Endodermal cell (in vitro differentiated cells): ENCODE measurements around the gene ELFN2. TPM values are rescaled to one million over a fixed set of nuclear protein-coding genes. Genes with fewer than 3 reads are reported as not detected.

Experiments used
- DNase-seq: peaks from one replicate; pipeline ENCODE4 v3.0.0-alpha.2; 2017
- H3K27ac ChIP-seq: 2 replicates; pipeline ENCODE4 v1.5.1; 2013; ENCODE audit warnings: mild to moderate bottlenecking, low read depth, low read length, moderate library complexity
- H3K27me3 ChIP-seq: 2 replicates; pipeline ENCODE4 v1.6.1; 2013; ENCODE audit warnings: mild to moderate bottlenecking, low read length, moderate library complexity; ENCODE audit not compliant: insufficient read depth, control insufficient read depth, poor library complexity, severe bottlenecking
- H3K36me3 ChIP-seq: 2 replicates; pipeline ENCODE4 v1.7.0; 2013; ENCODE audit warnings: mild to moderate bottlenecking, low read length, moderate library complexity; ENCODE audit not compliant: control insufficient read depth, insufficient read depth
- H3K4me1 ChIP-seq: one replicate; pipeline ENCODE4 v1.7.0; 2013; ENCODE audit warnings: low read length; ENCODE audit not compliant: control insufficient read depth, insufficient read depth
- H3K4me3 ChIP-seq: 2 replicates; pipeline ENCODE4 v1.5.1; 2013; ENCODE audit warnings: mild to moderate bottlenecking, low read length, moderate library complexity
- H3K9ac ChIP-seq: 2 replicates; pipeline ENCODE4 v1.6.1; 2013; ENCODE audit warnings: mild to moderate bottlenecking, low read length, moderate library complexity; ENCODE audit not compliant: poor library complexity, severe bottlenecking; ENCODE audit errors: extremely low read depth
- H3K9me3 ChIP-seq: 2 replicates; pipeline ENCODE4 v1.6.1; 2013; ENCODE audit warnings: mild to moderate bottlenecking, low read length, moderate library complexity; ENCODE audit not compliant: control insufficient read depth
- H3K27ac Mint-ChIP-seq: 2 replicates; pipeline ENCODE4 v1.8.0; 2020; ENCODE audit warnings: mixed read lengths
- H3K27me3 Mint-ChIP-seq: 2 replicates; pipeline ENCODE4 v1.8.0; 2021; ENCODE audit warnings: mild to moderate bottlenecking, mixed read lengths; ENCODE audit not compliant: insufficient read depth
- H3K36me3 Mint-ChIP-seq: 2 replicates; pipeline ENCODE4 v1.8.0; 2020; ENCODE audit warnings: low read depth, mixed read lengths
- H3K4me1 Mint-ChIP-seq: 2 replicates; pipeline ENCODE4 v1.8.0; 2020; ENCODE audit warnings: mixed read lengths
- H3K4me3 Mint-ChIP-seq: 2 replicates; pipeline ENCODE4 v1.8.0; 2020; ENCODE audit warnings: mild to moderate bottlenecking, moderate library complexity, mixed read lengths
- H3K9me3 Mint-ChIP-seq: 2 replicates; pipeline ENCODE4 v1.8.0; 2020; ENCODE audit warnings: mild to moderate bottlenecking, mixed read lengths
- CTCF ChIP-seq: fragments of 200-600 bp; sonication (generic); conservative IDR thresholded peaks from 2 replicates; pipeline ENCODE4 v1.5.0; 2021; ENCODE audit warnings: antibody characterized with exemption, mild to moderate bottlenecking
- WGBS, 2 experiments: methylation state at CpG; one replicate each; pipeline versions ENCODE4 v1.1.5 to v1.1.7; 2013; ENCODE audit warnings: missing lambda C conversion rate in 2 of 2, mixed read lengths in 1 of 2; ENCODE audit not compliant: insufficient coverage in 1 of 2, insufficient read length in 1 of 2; 5-methylcytosine and 5-hydroxymethylcytosine counted together
- total RNA-seq, 2 donors: library from RNA; stranded (reverse); fragmentation: NEBNext Ultra II Directional in 1 of 2; extraction: Animal tissue kit (Norgen Biotek cat#: 25700) in 1 of 2; gene quantifications; 2 replicates in 1 of 2; 3 replicates in 1 of 2; pipeline ENCODE4 v1.2.1, GENCODE V29; 2021

The ELFN2 gene
- total RNA-seq, 2 donors from 2014 or later = 0.40 to 0.46 TPM

- 82 to 84% methylated on average over 13 of the region's 13 CpGs for whole genome bisulfite sequencing, 2 experiments
- H3K9me3 Mint-ChIP-seq = no peaks in the 10 kb centered on the region
These were observed 48.2 kb downstream of the ELFN2 start for GRCh38 chr22:37379085-37379484.

GRCh38 chr22:37378642-37379058 lies 48.6 kb downstream of the ELFN2 start:
- no peak for TF ChIP-seq CTCF
- WGBS, 2 experiments = 67 to 74% methylated on average over 1 to 14 of the region's 14 CpGs
- no peaks in the 10 kb centered on the region for H3K9me3 ChIP-seq
- no peak overlapping the region for H3K9ac ChIP-seq
- Mint-ChIP-seq H3K36me3 (no peaks in the 10 kb centered on the region), H3K9me3 (no peaks in the 10 kb centered on the region), H3K4me1 (no peaks in the 10 kb centered on the region), H3K27ac (no peak overlapping the region), H3K27me3 (no peaks in the 10 kb centered on the region), H3K4me3 (no peak overlapping the region)
- no peaks in the 10 kb centered on the region for H3K4me1 ChIP-seq
- DNase-seq = no peak
- no peak overlapping the region for H3K4me3 ChIP-seq
- H3K36me3 ChIP-seq = no peaks in the 10 kb centered on the region
- no peaks in the 10 kb centered on the region for H3K27me3 ChIP-seq
- no peak overlapping the region for H3K27ac ChIP-seq

More at GRCh38 chr22:37379085-37379484, 48.2 kb downstream of the ELFN2 start:
- Histone ChIP-seq H3K4me3 (no peak overlapping the region), H3K9me3 (no peaks in the 10 kb centered on the region), H3K27ac (no peak overlapping the region), H3K27me3 (no peaks in the 10 kb centered on the region), H3K4me1 (no peaks in the 10 kb centered on the region), H3K9ac (no peak overlapping the region), H3K36me3 (no peaks in the 10 kb centered on the region)
- no peaks in the 10 kb centered on the region for H3K36me3 Mint-ChIP-seq
- H3K27ac Mint-ChIP-seq = no peak overlapping the region
- H3K27me3 Mint-ChIP-seq = no peaks in the 10 kb centered on the region
- H3K4me1 Mint-ChIP-seq = no peaks in the 10 kb centered on the region
- TF ChIP-seq CTCF = no peak
- H3K4me3 Mint-ChIP-seq = no peak overlapping the region
- no peak for DNase-seq

- Mint-ChIP-seq H3K4me1 (no peaks in the 10 kb centered on the region), H3K27me3 (no peaks in the 10 kb centered on the region), H3K27ac (no peak overlapping the region), H3K9me3 (no peaks in the 10 kb centered on the region), H3K36me3 (no peaks in the 10 kb centered on the region), H3K4me3 (no peak overlapping the region)
- no peaks in the 10 kb centered on the region for H3K27me3 ChIP-seq
- H3K4me3 ChIP-seq = no peak overlapping the region
- no peak for DNase-seq
- no peak overlapping the region for H3K27ac ChIP-seq
- H3K9me3 ChIP-seq = no peaks in the 10 kb centered on the region
- TF ChIP-seq CTCF = no peak
- no peaks in the 10 kb centered on the region for H3K36me3 ChIP-seq
- H3K9ac ChIP-seq = no peak overlapping the region
- H3K4me1 ChIP-seq = no peaks in the 10 kb centered on the region
- 83 to 92% methylated on average over 6 to 14 of the region's 14 CpGs for WGBS, 2 experiments
These were observed 49.4 kb downstream of the ELFN2 start for GRCh38 chr22:37377927-37378326.
